Esophagus muscularis mucosa (tissue), 4 donors: ENCODE data around the gene RAB20. TPM values are rescaled to one million over a fixed set of nuclear protein-coding genes. Genes with fewer than 3 reads are reported as not detected.
A peak's percentile ranks its signal among the peaks of the same experiment; 100 is the strongest.
"Not testable (repeated sequence)": the region's sequence is repeated elsewhere in the genome, so short reads cannot be mapped to it uniquely, and the experiment has no call there.

ENCODE experiments used
- DNase-seq: peaks from one replicate; pipeline ENCODE4 v3.0.0-alpha.2; 2017; ENCODE audit errors: extremely low spot score
- H3K27ac ChIP-seq, 4 donors: fragments of 200-600 bp; sonication (generic); replicated peaks in 1 of 4; 1 replicate in 3 of 4; 2 replicates in 1 of 4; pipeline ENCODE4 v1.5.1; 2016 to 2019; ENCODE audit warnings: mild to moderate bottlenecking in 1 of 4
- H3K27me3 ChIP-seq, 4 donors: fragments of 200-600 bp; sonication (generic); one replicate each; pipeline versions ENCODE4 v1.5.1 to v1.6.0; 2016 to 2019
- H3K36me3 ChIP-seq, 4 donors: fragments of 200-600 bp; sonication (generic); one replicate each; pipeline ENCODE4 v1.5.1; 2016 to 2019
- H3K4me1 ChIP-seq, 4 donors: fragments of 200-600 bp; sonication (generic); one replicate each; pipeline ENCODE4 v1.5.1; 2016 to 2019
- H3K4me3 ChIP-seq, 4 donors: fragments of 200-600 bp; sonication (generic); 1 replicate in 2 of 4; 2 replicates in 2 of 4; pipeline ENCODE4 v1.5.1; 2016 to 2019; ENCODE audit warnings: mild to moderate bottlenecking in 4 of 4, moderate library complexity in 1 of 4
- H3K9me3 ChIP-seq, 4 donors: fragments of 200-600 bp; sonication (generic); 1 replicate in 3 of 4; 2 replicates in 1 of 4; pipeline ENCODE4 v1.5.1; 2016 to 2019
- CTCF ChIP-seq, 3 experiments: fragments of 200-600 bp in 2 of 3; fragments of 450-650 bp in 1 of 3; sonication (generic) in 2 of 3; IDR thresholded peaks; one replicate each; pipeline ENCODE4 v1.5.1; 2017 to 2019; ENCODE audit warnings: antibody characterized with exemption in 3 of 3, mild to moderate bottlenecking in 2 of 3, moderate library complexity in 1 of 3
- EP300 ChIP-seq: sonication (generic); formaldehyde crosslinking; IDR thresholded peaks from one replicate; pipeline ENCODE4 v1.6.1; 2017; ENCODE audit warnings: antibody characterized with exemption
- POLR2A ChIP-seq: fragments of 450-650 bp; IDR thresholded peaks from one replicate; pipeline ENCODE4 v1.6.1; 2017; ENCODE audit warnings: antibody characterized with exemption, moderate library complexity, mild to moderate bottlenecking, low read depth
- POLR2AphosphoS5 ChIP-seq, 2 donors: sonication (generic); formaldehyde crosslinking; IDR thresholded peaks; one replicate each; pipeline ENCODE4 v1.6.1; 2017; ENCODE audit warnings: antibody characterized with exemption in 2 of 2
- WGBS: methylation state at CpG from one replicate; pipeline ENCODE4 v1.1.5; 2018; 5-methylcytosine and 5-hydroxymethylcytosine counted together
- intact Hi-C: fragments of 100-400 bp; cut with DNase I; formaldehyde crosslinking; loops from one replicate; pipeline ENCODE4 v1.15.1; 2023
- total RNA-seq, 4 donors: library from RNA; depleted of rRNA; stranded (reverse); fragments of >200 nt; gene quantifications; one replicate each; pipeline versions ENCODE4 v1.1.0 to v1.2.1, GENCODE V29; 2016

Gene RAB20
- total RNA-seq, 4 donors from 2014 or later, result 10.9 to 40.6 (median 15.4) TPM

GRCh38 chr13:110490009-110490770, 71.3 kb downstream of the RAB20 start:
- WGBS, result 81% methylated on average over 18 of the region's 24 CpGs
- Histone ChIP-seq H3K4me3 (no peak overlapping the region), H3K36me3 (peaks cover 75 to 100% (median 99%) of the 10 kb centered on the region in 4 donors), H3K27me3 (no peaks in the 10 kb centered on the region), H3K4me1 (no peaks in the 10 kb centered on the region), H3K27ac (no peak overlapping the region), H3K9me3 (no peaks in the 10 kb centered on the region)
- intact Hi-C loops, result no loop called here
- TF ChIP-seq POLR2A, result no peak
- DNase-seq, result no peak

GRCh38 chr13:110486880-110487279, 74.6 kb downstream of the RAB20 start:
- H3K36me3 ChIP-seq, result peaks cover 82 to 99% (median 99%) of the 10 kb centered on the region in 4 donors

GRCh38 chr13:110486061-110486715, 75.3 kb downstream of the RAB20 start:
- peaks cover 0 to 4% (median 0%) of the 10 kb centered on the region in 4 donors for H3K4me1 ChIP-seq
- 87% methylated on average over 15 of the region's 15 CpGs for WGBS
- peaks cover 75 to 97% (median 93%) of the 10 kb centered on the region in 4 donors for H3K36me3 ChIP-seq
- no peak overlapping the region for H3K4me3 ChIP-seq
- TF ChIP-seq POLR2AphosphoS5 (IDR thresholded peaks at IDR 0.05), result no peak
- TF ChIP-seq POLR2A, result no peak
- no peak for TF ChIP-seq EP300
- no peak for DNase-seq
- intact Hi-C loops, result no loop called here
- no peaks in the 10 kb centered on the region for H3K9me3 ChIP-seq
- no peaks in the 10 kb centered on the region for H3K27me3 ChIP-seq
- H3K27ac ChIP-seq, result peak overlapping the region; percentile 24 to 50 (median 35)

More at GRCh38 chr13:110486880-110487279, 74.6 kb downstream of the RAB20 start:
- intact Hi-C loops, H3K9me3 ChIP-seq, H3K4me1 ChIP-seq, H3K27me3 ChIP-seq, DNase-seq, H3K4me3 ChIP-seq: not testable (repeated sequence)
- WGBS, result 82% methylated on average over 3 of the region's 3 CpGs
- H3K27ac ChIP-seq, result peak overlapping the region in 2 of 4 donors; percentile 9 to 34

GRCh38 chr13:110485604-110486003, 75.9 kb downstream of the RAB20 start:
- no peak for DNase-seq
- TF ChIP-seq POLR2A (no peak), CTCF (IDR thresholded peaks at IDR 0.05) (no peak), POLR2AphosphoS5 (IDR thresholded peaks at IDR 0.05) (no peak), EP300 (no peak)
- intact Hi-C loops, result no loop called here
- 68% methylated on average over 9 of the region's 9 CpGs for WGBS
- Histone ChIP-seq H3K4me3 (no peak overlapping the region), H3K9me3 (no peaks in the 10 kb centered on the region), H3K36me3 (peaks cover 71 to 95% (median 90%) of the 10 kb centered on the region in 4 donors), H3K4me1 (peaks cover 0 to 4% (median 0%) of the 10 kb centered on the region in 4 donors), H3K27ac (peak overlapping the region; percentile 24 to 50 (median 35)), H3K27me3 (no peaks in the 10 kb centered on the region)

- no peak overlapping the region for H3K4me3 ChIP-seq
- DNase-seq, result no peak
- H3K27ac ChIP-seq, result peak overlapping the region; percentile 35 to 63 (median 43)
- no peaks in the 10 kb centered on the region for H3K27me3 ChIP-seq
- peaks cover 0 to 15% (median 5%) of the 10 kb centered on the region in 4 donors for H3K4me1 ChIP-seq
- H3K9me3 ChIP-seq, result no peaks in the 10 kb centered on the region
- H3K36me3 ChIP-seq, result peaks cover 65 to 95% (median 90%) of the 10 kb centered on the region in 4 donors
- intact Hi-C loops, result no loop called here
- WGBS, result 91% methylated on average over 14 of the region's 18 CpGs
- TF ChIP-seq POLR2AphosphoS5 (IDR thresholded peaks at IDR 0.05) (no peak), EP300 (no peak), CTCF (IDR thresholded peaks at IDR 0.05) (no peak), POLR2A (no peak)
Measured at GRCh38 chr13:110484290-110485048, 77.1 kb downstream of the RAB20 start.
